K562 (cell line): ENCODE measurements around the gene SARS2. TPM values are rescaled to one million over a fixed set of nuclear protein-coding genes. Genes with fewer than 3 reads are reported as not detected.
A peak's percentile ranks its signal among the peaks of the same experiment; 100 is the strongest.

Experiments
- ATAC-seq: fragments of 200-7000 bp; cut with Tn5 transposase; 3 replicates; pipeline ENCODE4 v1.9.1; 2020; ENCODE audit warnings: moderate library complexity
- BruUV-seq: library from RNA; stranded (reverse); fragments of 400-500 nt; replicated peaks from 2 replicates; lab custom pipeline; 2021; lab: Mats Ljungman, UMichigan
- CTCF ChIA-PET: fragments of 300-600 bp; formaldehyde crosslinking; extraction: SDS; loops from one replicate; lab custom pipeline; 2021; ENCODE audit warnings: low intra/inter-chr PET ratio; lab: Yijun Ruan, JAX
- POLR2A ChIA-PET: fragments of 300-600, 350-650 bp; sonication (Branson Sonifier 250); formaldehyde crosslinking; extraction: SDS; loops from one replicate; lab custom pipeline; 2021; ENCODE audit warnings: antibody characterized with exemption, inconsistent platforms; lab: Yijun Ruan, JAX
- DNase-seq, 4 experiments: peaks; one replicate each; pipeline versions ENCODE4 v3.0.0 to v3.0.0-alpha.2; 2011 to 2018; ENCODE audit warnings: low spot score in 3 of 4, mixed read lengths in 3 of 4; ENCODE audit errors: extremely low read depth in 1 of 4
- FAIRE-seq: peaks from 2 replicates; lab custom pipeline; 2011; peaks lifted over from hg19 to GRCh38; lab: Jason Lieb, UNC
- H2AFZ ChIP-seq: 2 replicates; pipeline ENCODE4 v1.6.0; 2011; ENCODE audit warnings: low read depth, low read length, control low read depth, inconsistent platforms
- H3K27ac ChIP-seq: fragments of 200-600 bp; 3 replicates; pipeline ENCODE4 v1.8.0; 2011; ENCODE audit warnings: low read depth, mild to moderate bottlenecking, control low read depth, inconsistent platforms, low read length, moderate library complexity, mixed read lengths; ENCODE audit errors: extremely low read depth
- H3K27me3 ChIP-seq, 2 experiments: fragments of 300-600 bp in 1 of 2; 2 replicates in 1 of 2; 3 replicates in 1 of 2; pipeline versions ENCODE4 v1.6.0 to v1.8.0; 2011; ENCODE audit warnings: inconsistent platforms in 2 of 2, low read length in 2 of 2, mild to moderate bottlenecking in 1 of 2, mixed read lengths in 1 of 2, moderate library complexity in 1 of 2; ENCODE audit not compliant: control insufficient read depth in 2 of 2, insufficient read depth in 2 of 2
- H3K36me3 ChIP-seq: fragments of 300-600 bp; 3 replicates; pipeline ENCODE4 v1.8.0; 2011; ENCODE audit warnings: mild to moderate bottlenecking, low read length, inconsistent platforms; ENCODE audit not compliant: control insufficient read depth, insufficient read depth
- H3K4me1 ChIP-seq, 2 experiments: fragments of 200-600 bp in 1 of 2; replicated peaks in 1 of 2; 2 replicates in 1 of 2; 3 replicates in 1 of 2; pipeline versions ENCODE4 v1.5.1 to v1.8.0; 2011; ENCODE audit warnings: inconsistent platforms in 2 of 2, low read length in 2 of 2, mild to moderate bottlenecking in 1 of 2, mixed read lengths in 1 of 2, moderate library complexity in 1 of 2; ENCODE audit not compliant: control insufficient read depth in 2 of 2, insufficient read depth in 2 of 2
- H3K4me2 ChIP-seq: 2 replicates; pipeline ENCODE4 v1.6.1; 2011; ENCODE audit warnings: low read length, control low read depth, inconsistent platforms, mixed read lengths; ENCODE audit not compliant: insufficient read depth
- H3K4me3 ChIP-seq: fragments of 200-600 bp; sonication (generic), shearing (Covaris generic); 2 replicates; pipeline ENCODE4 v1.5.1; 2016; ENCODE audit warnings: control low read depth, inconsistent platforms
- H3K79me2 ChIP-seq: fragments of 200-600 bp; 3 replicates; pipeline ENCODE4 v1.8.0; 2011; ENCODE audit warnings: low read length, inconsistent platforms; ENCODE audit not compliant: control insufficient read depth, insufficient read depth
- H3K9ac ChIP-seq, 2 experiments: 2 replicates each; pipeline versions ENCODE4 v1.6.0 to v1.6.1; 2011; ENCODE audit warnings: low read depth in 2 of 2, low read length in 2 of 2, control low read depth in 1 of 2, inconsistent platforms in 1 of 2, mild to moderate bottlenecking in 1 of 2, mixed read lengths in 1 of 2; ENCODE audit not compliant: insufficient read depth in 1 of 2
- H3K9me1 ChIP-seq: one replicate; pipeline ENCODE4 v1.6.0; 2011; ENCODE audit warnings: inconsistent platforms, mild to moderate bottlenecking, low read length, moderate library complexity; ENCODE audit not compliant: control insufficient read depth, insufficient read depth
- H3K9me3 ChIP-seq: replicated peaks from 2 replicates; pipeline ENCODE4 v1.5.1; 2011; ENCODE audit warnings: low read depth, low read length, inconsistent platforms; ENCODE audit not compliant: control insufficient read depth, insufficient read depth
- H4K20me1 ChIP-seq: replicated peaks from 2 replicates; pipeline ENCODE4 v1.6.1; 2011; ENCODE audit warnings: low read length, inconsistent platforms, mixed read lengths; ENCODE audit not compliant: control insufficient read depth, insufficient read depth
- CC2D1A ChIP-seq: fragments of 450-650 bp; IDR thresholded peaks from 2 replicates; pipeline ENCODE4 v1.6.1; 2017; ENCODE audit warnings: mild to moderate bottlenecking
- CCAR2 ChIP-seq: fragments of 200-400 bp; formaldehyde crosslinking; IDR thresholded peaks from 2 replicates; pipeline ENCODE4 v1.6.1; 2017; ENCODE audit warnings: mild to moderate bottlenecking, low read depth, low read length
- KDM2B ChIP-seq: fragments of 250-450 bp; sonication (Bioruptor Pico); IDR thresholded peaks from 2 replicates; pipeline ENCODE4 v1.8.0; 2021; ENCODE audit warnings: mild to moderate bottlenecking, moderate library complexity
- MEIS2 ChIP-seq: fragments of 450-650 bp; IDR thresholded peaks from 2 replicates; pipeline ENCODE4 v1.6.1; 2014; ENCODE audit warnings: mild to moderate bottlenecking; ENCODE audit not compliant: partially characterized antibody
- PHB2 ChIP-seq: fragments of 450-650 bp; IDR thresholded peaks from 2 replicates; pipeline ENCODE4 v1.6.1; 2017; ENCODE audit warnings: low read depth
- RAD21 ChIP-seq, 2 experiments: fragments of 250-450 bp in 1 of 2; fragments of 450-650 bp in 1 of 2; sonication (Bioruptor Pico) in 1 of 2; formaldehyde crosslinking in 1 of 2; IDR thresholded peaks in 1 of 2; conservative IDR thresholded peaks in 1 of 2; 2 replicates each; pipeline versions ENCODE4 v1.4.0 to v1.8.0; 2020 to 2022; ENCODE audit warnings: mild to moderate bottlenecking in 2 of 2, moderate library complexity in 1 of 2
- XRCC4 ChIP-seq: IDR thresholded peaks from one replicate; pipeline ENCODE4 v1.6.1; 2011; ENCODE audit not compliant: insufficient read depth, insufficient read length; ENCODE audit errors: extremely low read depth
- ZNF232 ChIP-seq: sonication (generic); formaldehyde crosslinking; IDR thresholded peaks from 2 replicates; pipeline ENCODE4 v1.8.0; 2022; ENCODE audit warnings: mild to moderate bottlenecking, missing genetic modification reagents
- WGBS: fragments of 100-300 bp; shearing (Covaris generic); methylation state at CpG from one replicate; pipeline ENCODE4 v1.1.6; 2016; ENCODE audit warnings: low coverage, mixed read lengths; ENCODE audit not compliant: insufficient coverage; ENCODE audit errors: missing lambda C conversion rate; 5-methylcytosine and 5-hydroxymethylcytosine counted together
- in situ Hi-C: fragments of 300-500 bp; cut with MboI; formaldehyde crosslinking; loops from 4 replicates; pipeline ENCODE4 v1.15.0; 2018; ENCODE audit warnings: inconsistent platforms, mixed read lengths
- intact Hi-C: fragments of 100-400 bp; cut with micrococcal nuclease; formaldehyde crosslinking; loops from 2 replicates; pipeline ENCODE4 v1.14.2; 2022
- polyA plus RNA-seq, 8 experiments: library from polyadenylated mRNA; depleted of rRNA in 4 of 8; stranded (reverse) in 5 of 8; unstranded in 3 of 8; fragments of >200 nt; fragmentation: Nextera tagmentation in 2 of 8; fragmentation: Illumina TruSeq in 1 of 8; extraction: Ambion mirVana in 2 of 8; extraction: Trizol in 1 of 8; gene quantifications; 2 replicates each; pipeline versions ENCODE4 v1.2.1 to v1.2.3, GENCODE V29; 2011 to 2014; ENCODE audit warnings: inconsistent platforms in 1 of 8, missing spikeins in 1 of 8
- total RNA-seq, 7 experiments: library from RNA; depleted of rRNA in 6 of 7; stranded (reverse); fragments of >200 nt in 6 of 7; fragmentation: Illumina TruSeq in 2 of 7; extraction: Trizol in 2 of 7; gene quantifications; 2 replicates each; pipeline versions ENCODE4 v1.2.1 to v1.2.3, GENCODE V29; 2011 to 2021; ENCODE audit warnings: low replicate concordance in 1 of 7
- TF ChIP-seq, protein P1 (sequence below): fragments of 250-450 bp; sonication (Bioruptor Pico); IDR thresholded peaks from 2 replicates; pipeline ENCODE4 v1.6.1; 2021; ENCODE audit warnings: mild to moderate bottlenecking
- TF ChIP-seq, protein P2 (sequence below), 3 experiments: IDR thresholded peaks in 2 of 3; conservative IDR thresholded peaks in 1 of 3; 2 replicates each; pipeline ENCODE4 v1.5.1; 2011 to 2012; ENCODE audit warnings: low read length in 3 of 3, mild to moderate bottlenecking in 3 of 3, control low read depth in 2 of 3, improper control_type of control experiment in 1 of 3, inconsistent platforms in 1 of 3, low read depth in 1 of 3, mixed read lengths in 1 of 3, moderate library complexity in 1 of 3; ENCODE audit not compliant: insufficient read depth in 2 of 3
- TF ChIP-seq, protein P3 (sequence below): sonication (generic); formaldehyde crosslinking; IDR thresholded peaks from 2 replicates; pipeline ENCODE4 v1.8.1; 2022; ENCODE audit warnings: missing genetic modification reagents

Gene SARS2
- total and polyA plus RNA-seq, 9 of the 15 experiments (the other 6 are each of a cell fraction or from before 2014, with no cell fraction given): 3.1 to 59.1 (median 31.7) TPM

DNA sequence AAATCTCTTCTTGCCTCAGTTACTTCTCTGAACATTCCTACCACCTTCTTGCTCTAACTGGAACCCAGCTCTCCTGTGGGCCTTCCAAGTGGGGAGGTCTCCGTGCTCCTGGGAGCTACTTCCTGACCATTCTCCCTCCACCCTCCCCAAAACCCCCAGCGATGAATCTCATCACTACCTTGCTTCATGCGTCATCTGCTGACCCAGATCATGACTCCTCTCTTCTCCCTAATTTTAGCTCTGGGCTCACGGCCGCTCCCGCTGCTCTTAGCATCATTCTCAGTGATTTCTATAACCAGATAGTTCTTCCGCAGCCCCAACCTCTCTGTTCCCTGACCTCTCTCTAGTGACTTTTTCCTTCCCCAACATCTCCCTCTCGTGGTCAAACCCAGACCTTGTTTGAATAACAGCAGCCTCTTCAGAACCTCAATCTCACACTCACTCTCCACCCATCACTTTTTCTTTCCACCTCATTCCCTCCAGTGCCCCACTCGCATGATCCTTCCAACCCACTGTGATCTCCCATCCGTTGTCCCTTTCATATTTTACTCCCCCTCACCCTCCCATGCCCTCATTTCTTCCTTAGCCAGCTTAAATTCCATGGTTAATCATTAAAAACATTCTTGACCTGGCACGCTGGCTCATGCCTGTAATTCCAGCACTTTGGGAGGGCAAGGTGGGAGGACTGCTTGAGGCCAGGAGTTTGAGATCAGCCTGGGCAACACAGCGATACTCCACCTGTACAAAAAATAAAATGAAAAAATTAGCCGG lies 22.0 kb upstream of the SARS2 start:
- no peak overlapping the region for H3K4me3 ChIP-seq
- H3K36me3 ChIP-seq: peaks cover 12% of the 10 kb centered on the region; the same call in 1 of the 3 replicates
- ATAC-seq: peak; percentile 89
- no peaks in the 10 kb centered on the region for H3K27me3 ChIP-seq
- BruUV-seq: no TSS peak
- no peaks in the 10 kb centered on the region for H3K79me2 ChIP-seq
- H3K9me1 ChIP-seq: no peaks in the 10 kb centered on the region
- H3K27ac ChIP-seq: no peak overlapping the region
- POLR2A ChIA-PET: interaction anchor here (1.4 kb wide), 1 partner anchor 9 kb away, joined by 3 read pairs; no protein-coding TSS in a partner anchor
- H3K9ac ChIP-seq: no peak overlapping the region
- CTCF ChIA-PET: no interaction called here
- H3K9me3 ChIP-seq: no peaks in the 10 kb centered on the region
- intact Hi-C loops: loop anchor here (5.0 kb wide), 1 partner anchor 550 kb away; the partner anchor contains the start of gene FAM98C
- H4K20me1 ChIP-seq: no peaks in the 10 kb centered on the region
- WGBS: 59% methylated on average over 13 of the region's 13 CpGs
- in situ Hi-C loops: no loop called here
- H3K4me2 ChIP-seq: no peak overlapping the region
- H3K4me1 ChIP-seq: peaks cover 0 to 5% of the 10 kb centered on the region in 2 experiments; a peak in 1 of 5 replicates
- peak in 2 of 4 experiments; percentile 45 to 62 for DNase-seq
- FAIRE-seq: peak; percentile 69
- H2AFZ ChIP-seq: no peak overlapping the region
- TF ChIP-seq MEIS2 (no peak), CCAR2 (no peak), KDM2B (CRISPR knock-in tag) (no peak), PHB2 (no peak), ZNF232 (CRISPR knock-in tag) (no peak), XRCC4 (no peak), CC2D1A (peak; percentile 44; the same call in 1 of the 2 replicates), RAD21 (CRISPR knock-in tag; conservative IDR thresholded peaks at IDR 0.05 in 1 of 2, IDR thresholded peaks at IDR 0.05 in 1 of 2) (peak in 1 of 2 experiments; percentile 48; a peak in 2 of 4 replicates)
- TF ChIP-seq, protein P1, sequence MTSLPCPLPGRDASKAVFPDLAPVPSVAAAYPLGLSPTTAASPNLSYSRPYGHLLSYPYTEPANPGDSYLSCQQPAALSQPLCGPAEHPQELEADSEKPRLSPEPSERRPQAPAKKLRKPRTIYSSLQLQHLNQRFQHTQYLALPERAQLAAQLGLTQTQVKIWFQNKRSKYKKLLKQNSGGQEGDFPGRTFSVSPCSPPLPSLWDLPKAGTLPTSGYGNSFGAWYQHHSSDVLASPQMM: no peak
- TF ChIP-seq, protein P2, sequence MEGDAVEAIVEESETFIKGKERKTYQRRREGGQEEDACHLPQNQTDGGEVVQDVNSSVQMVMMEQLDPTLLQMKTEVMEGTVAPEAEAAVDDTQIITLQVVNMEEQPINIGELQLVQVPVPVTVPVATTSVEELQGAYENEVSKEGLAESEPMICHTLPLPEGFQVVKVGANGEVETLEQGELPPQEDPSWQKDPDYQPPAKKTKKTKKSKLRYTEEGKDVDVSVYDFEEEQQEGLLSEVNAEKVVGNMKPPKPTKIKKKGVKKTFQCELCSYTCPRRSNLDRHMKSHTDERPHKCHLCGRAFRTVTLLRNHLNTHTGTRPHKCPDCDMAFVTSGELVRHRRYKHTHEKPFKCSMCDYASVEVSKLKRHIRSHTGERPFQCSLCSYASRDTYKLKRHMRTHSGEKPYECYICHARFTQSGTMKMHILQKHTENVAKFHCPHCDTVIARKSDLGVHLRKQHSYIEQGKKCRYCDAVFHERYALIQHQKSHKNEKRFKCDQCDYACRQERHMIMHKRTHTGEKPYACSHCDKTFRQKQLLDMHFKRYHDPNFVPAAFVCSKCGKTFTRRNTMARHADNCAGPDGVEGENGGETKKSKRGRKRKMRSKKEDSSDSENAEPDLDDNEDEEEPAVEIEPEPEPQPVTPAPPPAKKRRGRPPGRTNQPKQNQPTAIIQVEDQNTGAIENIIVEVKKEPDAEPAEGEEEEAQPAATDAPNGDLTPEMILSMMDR (IDR thresholded peaks at IDR 0.05 in 2 of 3, conservative IDR thresholded peaks at IDR 0.05 in 1 of 3; ENCODE audit: insufficient read depth in 2 of 3, low read depth in 1 of 3, low read length in 3 of 3): peak; percentile 43 to 62 (median 62)
- TF ChIP-seq, protein P3, sequence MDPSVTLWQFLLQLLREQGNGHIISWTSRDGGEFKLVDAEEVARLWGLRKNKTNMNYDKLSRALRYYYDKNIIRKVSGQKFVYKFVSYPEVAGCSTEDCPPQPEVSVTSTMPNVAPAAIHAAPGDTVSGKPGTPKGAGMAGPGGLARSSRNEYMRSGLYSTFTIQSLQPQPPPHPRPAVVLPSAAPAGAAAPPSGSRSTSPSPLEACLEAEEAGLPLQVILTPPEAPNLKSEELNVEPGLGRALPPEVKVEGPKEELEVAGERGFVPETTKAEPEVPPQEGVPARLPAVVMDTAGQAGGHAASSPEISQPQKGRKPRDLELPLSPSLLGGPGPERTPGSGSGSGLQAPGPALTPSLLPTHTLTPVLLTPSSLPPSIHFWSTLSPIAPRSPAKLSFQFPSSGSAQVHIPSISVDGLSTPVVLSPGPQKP (CRISPR knock-in tag): no peak
